GM19240 (cell line): ENCODE measurements around the gene CMTM8.

ENCODE experiments used
- DNase-seq: peaks from one replicate; pipeline ENCODE4 v3.0.0; 2011; ENCODE audit warnings: low spot score; ENCODE audit not compliant: insufficient read length

The CMTM8 gene

GRCh38 chr3:32276279-32276841 is 37.9 kb downstream of the CMTM8 start:
- DNase-seq, result no peak

GRCh38 chr3:32278714-32279113 is 40.2 kb downstream of the CMTM8 start:
- no peak for DNase-seq

GRCh38 chr3:32280262-32280910 is 41.9 kb downstream of the CMTM8 start:
- DNase-seq, result no peak

GRCh38 chr3:32281570-32282106 is 43.2 kb downstream of the CMTM8 start:
- DNase-seq, result no peak

GRCh38 chr3:32282578-32283154 is 44.2 kb downstream of the CMTM8 start:
- DNase-seq, result no peak

- DNase-seq, result no peak
Observed at GRCh38 chr3:32283304-32283703, 44.8 kb downstream of the CMTM8 start.

GRCh38 chr3:32284443-32285212 is 46.1 kb downstream of the CMTM8 start:
- DNase-seq, result no peak

GRCh38 chr3:32285891-32286290 is 47.4 kb downstream of the CMTM8 start:
- DNase-seq, result no peak

GRCh38 chr3:32288819-32289218 is 50.3 kb downstream of the CMTM8 start:
- no peak for DNase-seq

GRCh38 chr3:32290619-32291018 is 52.1 kb downstream of the CMTM8 start:
- DNase-seq, result no peak

- DNase-seq, result no peak
Observed at GRCh38 chr3:32292085-32292796, 53.8 kb downstream of the CMTM8 start.

- DNase-seq, result no peak
Observed at GRCh38 chr3:32293903-32294302, 55.4 kb downstream of the CMTM8 start.

- peak; percentile 50 for DNase-seq
Observed at GRCh38 chr3:32296251-32297204, 58.0 kb downstream of the CMTM8 start.

- no peak for DNase-seq
Observed at GRCh38 chr3:32297366-32297765, 58.9 kb downstream of the CMTM8 start.

- DNase-seq, result no peak
Observed at GRCh38 chr3:32301426-32301825, 62.9 kb downstream of the CMTM8 start.

GRCh38 chr3:32302601-32303398 is 64.3 kb downstream of the CMTM8 start:
- no peak for DNase-seq

GRCh38 chr3:32303399-32303747 is 64.9 kb downstream of the CMTM8 start:
- DNase-seq, result no peak

GRCh38 chr3:32303977-32304881 is 65.7 kb downstream of the CMTM8 start:
- no peak for DNase-seq
